Measurements from ENCODE around the gene MBIP. TPM values are rescaled to one million over a fixed set of nuclear protein-coding genes. Genes with fewer than 3 reads are reported as not detected.

MBIP gene
- total RNA-seq, 6 experiments from 2014 or later: 8.2 to 13.4 (median 10.3) TPM

DNA sequence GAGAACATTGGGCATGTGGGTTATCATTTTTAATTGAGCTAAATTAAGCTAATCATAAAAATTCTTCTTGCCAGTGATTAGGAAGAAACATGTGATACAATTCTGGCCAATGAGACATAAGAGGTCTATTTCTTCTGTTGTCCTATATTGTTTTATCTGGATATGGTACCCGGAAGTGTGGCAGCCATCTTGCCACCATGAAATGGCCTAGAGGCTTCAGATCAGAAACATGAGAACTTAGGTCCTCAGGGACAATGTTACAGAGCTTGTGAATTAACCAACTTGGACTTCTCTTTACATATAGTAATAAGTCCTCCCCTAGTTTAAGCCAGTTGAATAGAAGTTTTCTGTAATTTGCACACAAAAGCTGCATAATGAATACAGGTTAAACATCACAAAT lies 30.5 kb downstream of the MBIP start:
- Histone ChIP-seq H3K27ac (no peak overlapping the region), H3K27me3 (no peaks in the 10 kb centered on the region), H3K4me3 (no peak overlapping the region), H3K36me3 (no peaks in the 10 kb centered on the region), H3K4me1 (no peaks in the 10 kb centered on the region), H3K9me3 (no peaks in the 10 kb centered on the region)
- WGBS (ENCODE audit: insufficient coverage, low coverage, low lambda C conversion rate, missing lambda C conversion rate): 100% methylated on average over 1 of the region's 1 CpG
- TF ChIP-seq, protein P1, sequence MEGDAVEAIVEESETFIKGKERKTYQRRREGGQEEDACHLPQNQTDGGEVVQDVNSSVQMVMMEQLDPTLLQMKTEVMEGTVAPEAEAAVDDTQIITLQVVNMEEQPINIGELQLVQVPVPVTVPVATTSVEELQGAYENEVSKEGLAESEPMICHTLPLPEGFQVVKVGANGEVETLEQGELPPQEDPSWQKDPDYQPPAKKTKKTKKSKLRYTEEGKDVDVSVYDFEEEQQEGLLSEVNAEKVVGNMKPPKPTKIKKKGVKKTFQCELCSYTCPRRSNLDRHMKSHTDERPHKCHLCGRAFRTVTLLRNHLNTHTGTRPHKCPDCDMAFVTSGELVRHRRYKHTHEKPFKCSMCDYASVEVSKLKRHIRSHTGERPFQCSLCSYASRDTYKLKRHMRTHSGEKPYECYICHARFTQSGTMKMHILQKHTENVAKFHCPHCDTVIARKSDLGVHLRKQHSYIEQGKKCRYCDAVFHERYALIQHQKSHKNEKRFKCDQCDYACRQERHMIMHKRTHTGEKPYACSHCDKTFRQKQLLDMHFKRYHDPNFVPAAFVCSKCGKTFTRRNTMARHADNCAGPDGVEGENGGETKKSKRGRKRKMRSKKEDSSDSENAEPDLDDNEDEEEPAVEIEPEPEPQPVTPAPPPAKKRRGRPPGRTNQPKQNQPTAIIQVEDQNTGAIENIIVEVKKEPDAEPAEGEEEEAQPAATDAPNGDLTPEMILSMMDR (IDR thresholded peaks at IDR 0.05): no peak
- TF ChIP-seq POLR2A (IDR thresholded peaks at IDR 0.05): no peak
- no peak for DNase-seq
- ATAC-seq: no peak
- intact Hi-C loops (cut with DNase I): no loop called here

DNA sequence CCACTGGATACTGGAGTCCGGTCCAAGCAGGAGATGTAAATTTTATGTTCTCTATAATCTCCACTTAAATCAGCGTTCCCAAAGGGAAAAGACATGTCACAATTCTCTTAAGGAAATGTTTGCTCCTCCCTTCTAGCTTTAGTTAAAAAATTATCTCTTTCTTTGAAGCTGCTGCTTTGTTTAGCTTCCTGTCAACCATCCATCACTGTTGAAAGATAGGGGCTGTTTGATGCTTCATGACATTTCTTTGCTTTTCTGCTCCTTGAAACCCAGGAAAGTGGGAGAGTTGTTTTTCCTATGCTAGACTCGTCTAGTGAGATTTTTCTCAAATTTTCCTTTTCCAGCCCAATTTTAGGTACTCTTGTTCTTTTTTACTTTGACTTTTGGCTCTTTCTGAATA lies 31.9 kb downstream of the MBIP start:
- TF ChIP-seq, protein P1 (IDR thresholded peaks at IDR 0.05): no peak
- no peak for TF ChIP-seq POLR2A (IDR thresholded peaks at IDR 0.05)
- Histone ChIP-seq H3K4me1 (no peaks in the 10 kb centered on the region), H3K4me3 (no peak overlapping the region), H3K36me3 (no peaks in the 10 kb centered on the region), H3K27ac (no peak overlapping the region), H3K27me3 (no peaks in the 10 kb centered on the region), H3K9me3 (no peaks in the 10 kb centered on the region)
- no peak for ATAC-seq
- DNase-seq: no peak
- intact Hi-C loops (cut with DNase I): no loop called here
- 22% methylated on average over 2 of the region's 3 CpGs for WGBS (ENCODE audit: insufficient coverage, low coverage, low lambda C conversion rate, missing lambda C conversion rate)

DNA sequence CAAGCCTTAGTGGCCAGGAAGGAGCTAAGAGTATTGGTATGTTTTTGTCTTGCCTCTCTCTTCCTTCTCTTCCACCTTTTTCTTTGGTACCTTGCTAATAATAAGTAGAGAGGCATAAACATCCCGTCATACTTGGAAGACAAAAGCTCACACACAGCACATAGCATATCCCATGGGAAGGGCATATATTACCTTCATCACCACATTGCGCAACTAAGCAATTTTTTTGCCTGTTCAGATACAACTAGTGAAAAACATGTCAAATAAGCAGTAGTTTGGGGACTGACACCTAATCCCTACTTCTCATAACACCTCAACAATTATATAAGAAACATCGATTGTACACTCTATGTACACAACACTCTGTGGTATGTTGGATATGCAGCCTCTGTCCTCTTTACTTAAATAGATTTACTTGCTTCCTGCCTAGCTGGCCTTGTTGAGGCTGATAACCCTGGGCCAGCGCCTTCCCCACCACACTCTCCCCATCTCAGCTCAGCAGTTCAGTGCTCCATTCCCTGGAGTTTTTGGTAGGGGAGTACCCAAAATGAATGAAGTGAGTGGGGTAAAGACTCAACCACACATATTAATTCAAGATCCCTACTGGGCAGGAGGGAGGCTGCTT lies 35.4 kb downstream of the MBIP start:
- H3K4me1 ChIP-seq: no peaks in the 10 kb centered on the region
- no peaks in the 10 kb centered on the region for H3K27me3 ChIP-seq
- no peak for TF ChIP-seq POLR2A (IDR thresholded peaks at IDR 0.05)
- TF ChIP-seq, protein P1 (IDR thresholded peaks at IDR 0.05): no peak
- no peaks in the 10 kb centered on the region for H3K9me3 ChIP-seq
- ATAC-seq: no peak
- no peak overlapping the region for H3K27ac ChIP-seq
- WGBS (ENCODE audit: insufficient coverage, low coverage, low lambda C conversion rate, missing lambda C conversion rate): 64% methylated on average over 4 of the region's 4 CpGs
- H3K36me3 ChIP-seq: no peaks in the 10 kb centered on the region
- no peak overlapping the region for H3K4me3 ChIP-seq
- intact Hi-C loops (cut with DNase I): no loop called here
- no peak for DNase-seq

DNA sequence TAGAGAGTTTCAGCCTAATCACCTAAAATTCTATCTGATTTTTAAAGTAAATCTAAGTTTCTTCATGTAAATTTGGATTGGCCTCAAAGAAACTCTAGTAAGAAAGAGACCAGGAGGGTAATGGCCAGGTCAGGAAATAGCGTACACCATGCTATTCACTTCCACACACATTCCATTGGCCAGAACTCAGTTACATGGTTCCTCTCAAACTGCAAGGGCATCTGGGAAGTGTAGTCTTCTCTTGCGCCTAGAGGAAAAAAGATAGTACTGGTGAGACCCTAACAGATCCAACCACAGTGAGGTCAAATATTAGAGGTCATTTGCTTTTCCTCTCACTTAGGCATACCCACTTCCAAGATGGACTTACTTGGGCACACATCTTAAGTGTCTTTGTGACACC lies 39.1 kb downstream of the MBIP start:
- TF ChIP-seq, protein P1 (IDR thresholded peaks at IDR 0.05): no peak
- TF ChIP-seq POLR2A (IDR thresholded peaks at IDR 0.05): no peak
- no peaks in the 10 kb centered on the region for H3K27me3 ChIP-seq
- DNase-seq (no peak), ATAC-seq (no peak)
- H3K4me3 ChIP-seq: no peak overlapping the region
- H3K36me3 ChIP-seq: no peaks in the 10 kb centered on the region
- H3K9me3 ChIP-seq: no peaks in the 10 kb centered on the region
- H3K27ac ChIP-seq: no peak overlapping the region
- H3K4me1 ChIP-seq: no peaks in the 10 kb centered on the region
- intact Hi-C loops (cut with DNase I): no loop called here
- 49% methylated on average over 2 of the region's 2 CpGs for WGBS (ENCODE audit: insufficient coverage, low coverage, low lambda C conversion rate, missing lambda C conversion rate)

All from right lobe of liver (tissue), 6 donors.